DOHH2 (cell line): Measurements from ENCODE around the gene WDR7.

Experiments used
- H3F3A ChIP-seq: fragments of 200-600 bp; sonication (generic), shearing (Covaris generic); 2 replicates; pipeline ENCODE4 v1.6.0; 2016; ENCODE audit warnings: antibody characterized with exemption, mild to moderate bottlenecking; ENCODE audit not compliant: control insufficient read depth, insufficient read depth
- H3K27ac ChIP-seq: fragments of 200-600 bp; sonication (generic); 2 replicates; pipeline ENCODE4 v1.5.1; 2014; ENCODE audit warnings: low read depth, mild to moderate bottlenecking, low read length, moderate library complexity
- H3K27me3 ChIP-seq: fragments of 200-600 bp; sonication (generic); 2 replicates; pipeline ENCODE4 v1.6.1; 2014; ENCODE audit warnings: mild to moderate bottlenecking, low read length, mixed read lengths; ENCODE audit not compliant: control insufficient read depth
- H3K36me3 ChIP-seq: fragments of 200-600 bp; sonication (generic); 2 replicates; pipeline ENCODE4 v1.6.1; 2014; ENCODE audit warnings: mild to moderate bottlenecking, low read length, moderate library complexity, mixed read lengths; ENCODE audit not compliant: control insufficient read depth
- H3K4me1 ChIP-seq: fragments of 200-600 bp; sonication (generic); 2 replicates; pipeline ENCODE4 v1.6.1; 2014; ENCODE audit warnings: mild to moderate bottlenecking, low read length, mixed read lengths; ENCODE audit not compliant: control insufficient read depth
- H3K4me2 ChIP-seq: fragments of 200-600 bp; sonication (generic); 2 replicates; pipeline ENCODE4 v1.6.0; 2014; ENCODE audit warnings: mild to moderate bottlenecking, low read length, moderate library complexity
- H3K4me3 ChIP-seq: fragments of 200-600 bp; sonication (generic); 2 replicates; pipeline ENCODE4 v1.5.1; 2014; ENCODE audit warnings: mild to moderate bottlenecking, low read length, mixed read lengths
- H3K79me2 ChIP-seq: fragments of 200-600 bp; sonication (generic); 2 replicates; pipeline ENCODE4 v1.6.1; 2014; ENCODE audit warnings: mild to moderate bottlenecking, low read length, mixed read lengths; ENCODE audit not compliant: control insufficient read depth
- H3K9me2 ChIP-seq: fragments of 200-600 bp; sonication (generic); replicated peaks from 2 replicates; pipeline ENCODE4 v1.6.1; 2014; ENCODE audit warnings: mild to moderate bottlenecking, low read length, mixed read lengths; ENCODE audit not compliant: control insufficient read depth
- H3K9me3 ChIP-seq: fragments of 200-600 bp; sonication (generic); 2 replicates; pipeline ENCODE4 v1.6.1; 2014; ENCODE audit warnings: antibody characterized with exemption, low read length, mixed read lengths; ENCODE audit not compliant: control insufficient read depth, insufficient read depth
- H4K20me1 ChIP-seq: fragments of 200-600 bp; sonication (generic); 2 replicates; pipeline ENCODE4 v1.6.0; 2014; ENCODE audit warnings: low read depth, mild to moderate bottlenecking, antibody characterized with exemption, low read length, moderate library complexity; ENCODE audit not compliant: control insufficient read depth, insufficient read depth
- EZH2phosphoT487 ChIP-seq: fragments of 200-600 bp; sonication (generic); IDR thresholded peaks from 2 replicates; pipeline ENCODE4 v1.6.1; 2017; ENCODE audit warnings: borderline replicate concordance, mild to moderate bottlenecking, antibody characterized with exemption, low read length, moderate library complexity, mixed read lengths
- TF ChIP-seq, protein P1 (sequence below): fragments of 200-600 bp; sonication (generic); IDR thresholded peaks from one replicate; pipeline ENCODE4 v1.5.1; 2014; ENCODE audit warnings: antibody characterized with exemption, mild to moderate bottlenecking, low read depth, low read length; ENCODE audit not compliant: poor library complexity, severe bottlenecking

The WDR7 gene

DNA sequence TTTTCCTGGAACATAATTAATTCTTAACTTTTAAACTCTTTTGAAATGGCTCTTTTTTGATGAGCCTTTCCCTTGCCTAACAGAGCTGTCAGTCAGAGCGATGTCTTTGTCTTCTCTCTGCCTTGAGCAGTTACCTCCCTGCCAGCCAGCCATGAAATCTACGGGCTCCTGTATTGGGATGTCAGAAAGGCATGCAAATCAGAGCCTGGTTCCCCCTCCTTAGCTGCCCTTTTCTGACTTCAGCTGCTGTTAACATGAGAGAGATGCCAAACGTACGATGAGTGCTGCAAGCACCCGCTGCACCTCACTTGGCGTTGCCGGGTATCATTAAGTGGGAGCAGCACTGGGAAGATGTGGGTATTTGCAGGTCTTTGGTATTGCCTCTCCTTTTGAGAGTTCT lies 364.3 kb downstream of the WDR7 start:
- H3K9me3 ChIP-seq = no peaks in the 10 kb centered on the region
- peaks cover 6% of the 10 kb centered on the region for H3K27me3 ChIP-seq
- no peaks in the 10 kb centered on the region for H4K20me1 ChIP-seq
- no peaks in the 10 kb centered on the region for H3K36me3 ChIP-seq
- H3K4me2 ChIP-seq = no peak overlapping the region
- H3K79me2 ChIP-seq = no peaks in the 10 kb centered on the region
- peaks cover 29% of the 10 kb centered on the region for H3K4me1 ChIP-seq
- H3K9me2 ChIP-seq = no peaks in the 10 kb centered on the region
- H3K4me3 ChIP-seq = no peak overlapping the region
- H3K27ac ChIP-seq = no peak overlapping the region
- no peak for TF ChIP-seq EZH2phosphoT487
- TF ChIP-seq, protein P1, sequence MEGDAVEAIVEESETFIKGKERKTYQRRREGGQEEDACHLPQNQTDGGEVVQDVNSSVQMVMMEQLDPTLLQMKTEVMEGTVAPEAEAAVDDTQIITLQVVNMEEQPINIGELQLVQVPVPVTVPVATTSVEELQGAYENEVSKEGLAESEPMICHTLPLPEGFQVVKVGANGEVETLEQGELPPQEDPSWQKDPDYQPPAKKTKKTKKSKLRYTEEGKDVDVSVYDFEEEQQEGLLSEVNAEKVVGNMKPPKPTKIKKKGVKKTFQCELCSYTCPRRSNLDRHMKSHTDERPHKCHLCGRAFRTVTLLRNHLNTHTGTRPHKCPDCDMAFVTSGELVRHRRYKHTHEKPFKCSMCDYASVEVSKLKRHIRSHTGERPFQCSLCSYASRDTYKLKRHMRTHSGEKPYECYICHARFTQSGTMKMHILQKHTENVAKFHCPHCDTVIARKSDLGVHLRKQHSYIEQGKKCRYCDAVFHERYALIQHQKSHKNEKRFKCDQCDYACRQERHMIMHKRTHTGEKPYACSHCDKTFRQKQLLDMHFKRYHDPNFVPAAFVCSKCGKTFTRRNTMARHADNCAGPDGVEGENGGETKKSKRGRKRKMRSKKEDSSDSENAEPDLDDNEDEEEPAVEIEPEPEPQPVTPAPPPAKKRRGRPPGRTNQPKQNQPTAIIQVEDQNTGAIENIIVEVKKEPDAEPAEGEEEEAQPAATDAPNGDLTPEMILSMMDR = no peak
- H3F3A ChIP-seq = 0 out of 2 replicates have a peak, but pooled peaks cover 3% of the 10 kb centered on the region

DNA sequence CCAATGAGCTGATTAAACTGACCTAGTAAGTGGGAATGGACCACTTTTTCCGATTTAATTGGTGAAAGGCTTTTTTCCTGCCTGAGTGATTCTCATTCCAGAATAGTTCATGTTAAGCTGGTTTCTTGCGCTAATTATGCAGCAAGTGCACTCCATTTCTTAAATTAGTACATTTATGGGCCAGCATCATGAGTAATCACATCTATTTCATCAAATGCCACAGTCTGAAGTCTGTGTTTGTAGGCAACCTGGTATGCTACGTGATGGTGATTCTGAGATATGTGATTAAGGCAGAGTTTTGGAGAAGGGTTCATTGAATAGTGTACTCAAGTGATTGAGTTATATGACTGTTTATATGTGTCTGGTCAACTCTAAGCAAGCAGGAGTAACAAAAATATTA lies 367.7 kb downstream of the WDR7 start:
- no peaks in the 10 kb centered on the region for H3K9me2 ChIP-seq
- peaks cover 47% of the 10 kb centered on the region for H3K4me1 ChIP-seq
- no peak overlapping the region for H3K4me3 ChIP-seq
- H3K9me3 ChIP-seq = no peaks in the 10 kb centered on the region
- H3F3A ChIP-seq = 0 out of 2 replicates have a peak, but pooled peaks cover 3% of the 10 kb centered on the region
- H4K20me1 ChIP-seq = no peaks in the 10 kb centered on the region
- H3K4me2 ChIP-seq = no peak overlapping the region
- H3K36me3 ChIP-seq = no peaks in the 10 kb centered on the region
- TF ChIP-seq EZH2phosphoT487 = no peak
- TF ChIP-seq, protein P1 = no peak
- H3K27ac ChIP-seq = no peak overlapping the region
- H3K79me2 ChIP-seq = no peaks in the 10 kb centered on the region
- peaks cover 6% of the 10 kb centered on the region for H3K27me3 ChIP-seq

DNA sequence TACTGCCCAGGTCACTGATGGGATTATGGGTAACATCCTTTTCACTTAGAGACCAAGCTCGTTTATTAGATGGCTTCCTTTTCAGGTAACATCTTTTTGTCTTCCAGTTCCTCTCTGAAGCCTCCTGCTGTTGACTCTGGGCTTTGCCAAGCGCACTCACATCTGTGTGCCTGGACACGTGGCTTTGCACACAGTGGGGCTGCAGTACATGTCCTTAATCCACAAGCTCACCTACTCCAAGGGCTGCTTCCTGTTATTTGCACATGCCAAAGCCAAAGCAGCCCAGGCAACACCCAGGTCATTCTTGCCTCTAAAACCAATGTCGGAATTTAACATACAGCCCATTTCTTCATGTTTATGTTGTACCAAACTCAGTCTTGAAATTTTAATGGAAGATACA lies 371.6 kb downstream of the WDR7 start:
- Histone ChIP-seq H3F3A (no peaks in the 10 kb centered on the region), H3K4me1 (peaks cover 25% of the 10 kb centered on the region), H4K20me1 (no peaks in the 10 kb centered on the region), H3K36me3 (no peaks in the 10 kb centered on the region), H3K79me2 (no peaks in the 10 kb centered on the region), H3K27me3 (no peaks in the 10 kb centered on the region), H3K9me3 (no peaks in the 10 kb centered on the region), H3K4me2 (no peak overlapping the region), H3K9me2 (no peaks in the 10 kb centered on the region), H3K4me3 (no peak overlapping the region), H3K27ac (no peak overlapping the region)
- TF ChIP-seq, protein P1 = no peak
- no peak for TF ChIP-seq EZH2phosphoT487
